ENCODE data around the gene USP49. TPM values are rescaled to one million over a fixed set of nuclear protein-coding genes. Genes with fewer than 3 reads are reported as not detected.
A peak's percentile ranks its signal among the peaks of the same experiment; 100 is the strongest.

The USP49 gene
- total RNA-seq, 1 donor from 2014 or later, result 0.71 TPM

DNA sequence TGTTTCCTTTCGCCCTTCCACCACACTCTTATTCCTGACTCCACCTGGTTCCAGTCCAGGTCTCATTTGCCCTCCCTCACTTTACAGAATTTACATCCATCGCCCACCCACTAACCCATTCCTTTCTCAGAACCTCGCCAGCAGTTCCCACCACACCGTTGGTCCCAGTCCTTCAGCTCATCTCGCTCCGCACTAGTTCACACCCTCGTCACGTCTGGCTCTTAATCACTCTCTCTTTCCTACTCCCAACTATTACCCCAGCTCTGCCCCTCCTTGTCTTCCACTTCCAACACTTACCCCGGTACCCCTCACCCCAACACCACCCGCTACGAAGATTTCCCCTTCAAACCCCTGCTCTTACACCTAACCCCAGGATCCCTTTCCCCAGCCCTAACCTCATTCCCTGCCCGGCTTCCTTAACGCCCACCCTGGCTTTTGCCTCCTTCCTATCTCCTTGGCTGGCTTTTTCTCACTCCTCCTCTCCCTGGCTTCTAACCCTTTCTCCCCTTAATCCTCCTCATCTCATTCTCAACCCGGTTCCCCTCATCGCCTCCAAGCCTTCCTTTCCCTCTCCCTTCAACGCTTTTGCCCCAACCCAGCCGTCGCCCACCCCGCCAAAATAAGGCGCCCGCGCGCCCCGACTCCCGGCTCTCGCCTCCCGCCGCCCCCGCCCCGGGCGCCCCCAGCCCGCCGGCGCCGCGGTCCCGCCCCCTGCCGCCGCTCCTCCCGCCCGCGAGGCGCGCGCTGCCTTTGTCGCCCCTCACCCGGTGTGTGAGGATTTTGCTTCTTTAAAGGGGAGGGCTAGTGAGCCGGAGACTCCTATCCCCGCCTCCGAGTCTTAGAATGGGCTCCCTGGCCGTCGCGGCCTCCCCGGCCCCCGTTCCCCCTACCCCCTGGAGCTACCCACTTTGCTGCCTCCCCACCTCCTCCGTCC, 542 bp downstream of the USP49 start:
- intact Hi-C loops (cut with micrococcal nuclease), result no loop called here
- peak overlapping the region; percentile 83 for H3K27ac ChIP-seq (replicated peaks)
- TF ChIP-seq CTCF (IDR thresholded peaks at IDR 0.05; ENCODE audit: borderline replicate concordance), result no peak
- no peaks in the 10 kb centered on the region for H3K36me3 ChIP-seq
- peaks cover 30% of the 10 kb centered on the region for H3K4me1 ChIP-seq
- no peaks in the 10 kb centered on the region for H3K9me3 ChIP-seq (replicated peaks)
- peak overlapping the region; percentile 82 for H3K4me3 ChIP-seq
- DNase-seq, result no peak
- no peaks in the 10 kb centered on the region for H3K27me3 ChIP-seq (ENCODE audit: low read depth)

- no peaks in the 10 kb centered on the region for H3K27me3 ChIP-seq (ENCODE audit: low read depth)
- intact Hi-C loops (cut with micrococcal nuclease), result no loop called here
- H3K36me3 ChIP-seq, result no peaks in the 10 kb centered on the region
- H3K27ac ChIP-seq (replicated peaks), result no peak overlapping the region
- H3K4me3 ChIP-seq, result no peak overlapping the region
- no peak for TF ChIP-seq CTCF (IDR thresholded peaks at IDR 0.05; ENCODE audit: borderline replicate concordance)
- DNase-seq, result no peak
- peaks cover 28% of the 10 kb centered on the region for H3K4me1 ChIP-seq
- no peaks in the 10 kb centered on the region for H3K9me3 ChIP-seq (replicated peaks)
Measured at GRCh38 chr6:41892921-41893564, 2.1 kb downstream of the USP49 start.

- Histone ChIP-seq H3K27ac (replicated peaks) (no peak overlapping the region), H3K27me3 (ENCODE audit: low read depth) (no peaks in the 10 kb centered on the region), H3K9me3 (replicated peaks) (no peaks in the 10 kb centered on the region), H3K4me1 (no peaks in the 10 kb centered on the region), H3K4me3 (no peak overlapping the region), H3K36me3 (no peaks in the 10 kb centered on the region)
- no peak for TF ChIP-seq CTCF (IDR thresholded peaks at IDR 0.05; ENCODE audit: borderline replicate concordance)
- DNase-seq, result no peak
- intact Hi-C loops (cut with micrococcal nuclease), result no loop called here
Measured at GRCh38 chr6:41887331-41887751, 7.8 kb downstream of the USP49 start.

- Histone ChIP-seq H3K36me3 (no peaks in the 10 kb centered on the region), H3K4me1 (no peaks in the 10 kb centered on the region), H3K9me3 (replicated peaks) (no peaks in the 10 kb centered on the region), H3K4me3 (no peak overlapping the region), H3K27ac (replicated peaks) (no peak overlapping the region), H3K27me3 (ENCODE audit: low read depth) (no peaks in the 10 kb centered on the region)
- TF ChIP-seq CTCF (IDR thresholded peaks at IDR 0.05; ENCODE audit: borderline replicate concordance), result no peak
- DNase-seq, result no peak
- intact Hi-C loops (cut with micrococcal nuclease), result no loop called here
Measured at GRCh38 chr6:41885930-41886329, 9.2 kb downstream of the USP49 start.

- Histone ChIP-seq H3K4me1 (no peaks in the 10 kb centered on the region), H3K27ac (replicated peaks) (no peak overlapping the region), H3K4me3 (no peak overlapping the region), H3K9me3 (replicated peaks) (no peaks in the 10 kb centered on the region), H3K36me3 (no peaks in the 10 kb centered on the region), H3K27me3 (ENCODE audit: low read depth) (no peaks in the 10 kb centered on the region)
- DNase-seq, result no peak
- no peak for TF ChIP-seq CTCF (IDR thresholded peaks at IDR 0.05; ENCODE audit: borderline replicate concordance)
- intact Hi-C loops (cut with micrococcal nuclease), result no loop called here
Measured at GRCh38 chr6:41884957-41885356, 10.2 kb downstream of the USP49 start.

Data from left ventricle myocardium inferior (tissue), 1 donor.